HG02678 (cell line): ENCODE data around the gene MED27.

Source experiments
- ATAC-seq: cut with Tn5 transposase; IDR thresholded peaks from one replicate; pipeline ENCODE4 v1.9.1; 2021; ENCODE audit warnings: mild to moderate bottlenecking, moderate library complexity; ENCODE audit not compliant: unreplicated experiment

MED27 gene

GRCh38 chr9:131841765-131842318 is 237.8 kb downstream of the MED27 start:
- ATAC-seq = no peak

DNA sequence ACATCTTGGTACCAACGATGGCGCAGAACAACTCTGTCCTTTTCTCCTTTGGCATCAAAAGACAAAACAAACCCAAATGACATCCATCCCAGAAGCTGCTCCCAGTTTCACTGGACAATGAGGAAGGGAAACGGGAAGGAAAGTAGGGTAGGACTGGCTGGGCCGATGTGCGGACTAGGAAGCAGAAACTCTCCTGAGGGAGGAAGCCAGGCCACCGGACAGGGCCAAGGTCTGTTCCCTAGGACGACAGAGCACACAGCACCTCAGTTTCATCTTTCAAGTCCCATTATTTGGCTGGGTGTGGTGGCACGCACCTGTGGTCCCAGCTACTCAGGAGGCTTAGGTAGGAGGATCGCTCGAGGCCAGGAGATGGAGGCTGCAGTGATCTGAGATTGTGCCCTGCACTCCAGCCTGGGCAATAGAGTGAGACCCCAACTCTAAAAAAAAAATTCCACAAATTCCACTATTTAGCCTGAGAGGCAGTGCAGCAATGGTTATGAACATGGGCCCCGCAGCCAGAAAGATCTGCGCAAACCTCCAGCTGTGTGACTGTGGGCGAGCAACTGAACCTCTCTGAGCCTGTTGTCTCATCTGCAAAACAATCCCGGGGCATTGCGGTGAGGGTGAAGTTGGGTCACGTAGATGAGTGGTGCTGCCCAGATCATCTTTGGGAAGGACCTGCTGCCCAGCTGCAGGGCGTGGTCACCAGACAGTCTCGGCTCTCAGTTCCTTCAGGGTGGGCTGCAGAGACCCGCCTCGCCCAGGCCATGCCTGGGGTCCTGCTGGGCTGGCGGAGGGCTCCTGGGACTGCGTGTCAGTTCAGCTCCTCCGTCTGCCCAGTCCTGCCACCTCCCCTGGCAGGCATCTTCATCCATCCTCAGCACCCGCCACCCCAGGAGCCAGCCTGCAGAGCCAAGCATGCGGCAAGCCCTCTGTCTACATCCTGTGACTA is 238.6 kb downstream of the MED27 start:
- no peak for ATAC-seq

- no peak for ATAC-seq
Observed at GRCh38 chr9:131840220-131840619, 239.4 kb downstream of the MED27 start.

DNA sequence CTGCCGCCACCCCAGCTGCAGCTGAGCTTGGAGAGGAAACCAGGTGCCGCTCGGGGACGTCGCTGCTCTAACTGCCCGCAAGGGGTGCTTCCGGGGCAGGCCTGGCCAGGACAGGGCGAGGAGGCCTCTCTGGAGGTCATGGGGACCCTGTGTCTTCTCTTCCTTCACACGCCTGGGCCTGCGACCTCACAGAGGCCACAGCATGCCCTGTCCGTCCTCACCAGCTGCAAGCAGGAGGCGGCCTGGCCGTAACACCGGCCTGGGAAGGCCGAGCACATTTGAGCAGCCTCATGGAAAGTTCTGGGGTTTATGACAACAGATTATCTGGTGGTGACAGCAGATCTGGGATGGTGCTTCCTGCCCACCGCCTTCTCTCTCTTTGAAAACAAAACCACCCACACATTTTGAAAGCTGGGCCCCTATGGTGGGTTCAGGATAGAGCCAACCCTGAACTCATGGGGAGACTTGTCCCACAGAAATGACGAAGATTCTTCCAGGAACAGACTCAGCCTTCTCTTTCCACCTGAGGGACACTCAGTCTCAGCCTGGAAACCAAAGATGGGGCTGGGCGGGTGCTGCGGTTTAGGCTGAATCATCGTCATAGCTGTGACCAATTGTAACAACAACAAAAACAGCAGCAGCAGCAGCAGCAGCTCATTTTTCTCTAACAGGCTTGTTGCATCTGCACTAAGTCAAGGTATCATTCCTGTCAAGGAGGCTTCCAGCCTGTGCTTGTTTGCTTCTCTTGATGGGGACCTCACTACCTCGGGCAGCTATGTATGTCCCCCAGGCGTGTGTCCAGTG is 240.2 kb downstream of the MED27 start:
- ATAC-seq = no peak

DNA sequence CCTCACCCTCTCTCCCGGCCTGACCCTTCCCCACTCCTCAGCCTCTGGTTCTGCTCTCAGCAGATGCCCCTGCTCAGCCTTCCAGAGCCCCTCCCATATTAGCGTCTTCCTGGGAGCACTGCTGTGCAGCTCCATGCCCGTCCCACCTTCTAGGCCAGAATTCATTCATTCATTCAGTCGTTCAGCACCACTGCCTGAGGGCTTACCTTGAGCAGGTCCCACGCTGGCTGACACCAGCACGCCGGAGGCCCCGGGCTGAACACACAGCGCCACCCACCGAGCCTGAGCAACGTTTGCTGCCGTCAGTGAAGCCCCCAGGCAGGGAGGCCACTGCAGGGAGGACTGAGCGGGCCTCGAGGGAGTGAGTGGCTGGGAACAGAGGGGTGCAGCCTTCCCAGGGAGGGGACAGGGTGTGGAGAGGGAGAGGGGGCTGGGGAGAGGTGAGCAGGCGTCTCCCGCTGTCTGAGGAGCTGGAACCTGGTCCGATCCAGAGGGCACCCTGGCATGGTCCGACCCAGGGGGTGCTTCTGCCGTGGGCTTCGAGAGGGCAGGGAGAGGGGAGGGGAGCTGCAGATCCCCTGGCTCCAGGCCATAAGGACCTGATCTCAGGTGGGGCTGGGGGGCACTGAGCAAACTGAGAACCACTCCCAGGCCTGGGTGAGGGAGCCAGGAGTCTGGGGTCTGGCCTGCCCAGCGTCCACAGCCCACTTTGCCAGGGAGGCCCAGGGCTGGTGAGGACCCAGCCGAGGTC is 241.0 kb downstream of the MED27 start:
- ATAC-seq = no peak

DNA sequence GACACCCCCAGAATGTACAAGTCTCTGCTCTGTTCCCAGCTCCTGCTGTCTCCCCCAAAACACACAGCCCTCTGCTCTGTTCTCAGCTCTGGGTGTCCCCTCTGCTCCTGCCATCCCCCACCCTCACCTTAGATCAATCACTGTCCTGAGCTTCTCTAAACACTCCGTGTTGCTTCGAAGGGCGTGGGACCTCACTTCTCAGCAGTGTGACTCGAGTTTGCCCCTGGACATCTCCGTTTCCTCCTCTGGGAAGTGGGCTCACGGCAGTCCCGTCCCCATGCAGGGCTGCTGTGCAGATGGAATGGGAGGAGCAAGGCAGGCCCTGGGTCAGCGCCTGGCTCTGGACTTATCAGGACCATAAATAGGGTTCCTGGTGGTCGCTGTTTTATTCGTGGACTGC is 241.8 kb downstream of the MED27 start:
- no peak for ATAC-seq

- ATAC-seq = no peak
Observed at GRCh38 chr9:131837316-131837715, 242.4 kb downstream of the MED27 start.

GRCh38 chr9:131836607-131837315 is 242.9 kb downstream of the MED27 start:
- no peak for ATAC-seq

GRCh38 chr9:131836021-131836420 is 243.6 kb downstream of the MED27 start:
- ATAC-seq = no peak

GRCh38 chr9:131835151-131835910 is 244.3 kb downstream of the MED27 start:
- ATAC-seq = no peak

GRCh38 chr9:131834721-131835120 is 244.9 kb downstream of the MED27 start:
- no peak for ATAC-seq

GRCh38 chr9:131833906-131834305 is 245.8 kb downstream of the MED27 start:
- no peak for ATAC-seq

- no peak for ATAC-seq
Observed at GRCh38 chr9:131833083-131833482, 246.6 kb downstream of the MED27 start.

GRCh38 chr9:131831380-131832165 is 248.1 kb downstream of the MED27 start:
- no peak for ATAC-seq

DNA sequence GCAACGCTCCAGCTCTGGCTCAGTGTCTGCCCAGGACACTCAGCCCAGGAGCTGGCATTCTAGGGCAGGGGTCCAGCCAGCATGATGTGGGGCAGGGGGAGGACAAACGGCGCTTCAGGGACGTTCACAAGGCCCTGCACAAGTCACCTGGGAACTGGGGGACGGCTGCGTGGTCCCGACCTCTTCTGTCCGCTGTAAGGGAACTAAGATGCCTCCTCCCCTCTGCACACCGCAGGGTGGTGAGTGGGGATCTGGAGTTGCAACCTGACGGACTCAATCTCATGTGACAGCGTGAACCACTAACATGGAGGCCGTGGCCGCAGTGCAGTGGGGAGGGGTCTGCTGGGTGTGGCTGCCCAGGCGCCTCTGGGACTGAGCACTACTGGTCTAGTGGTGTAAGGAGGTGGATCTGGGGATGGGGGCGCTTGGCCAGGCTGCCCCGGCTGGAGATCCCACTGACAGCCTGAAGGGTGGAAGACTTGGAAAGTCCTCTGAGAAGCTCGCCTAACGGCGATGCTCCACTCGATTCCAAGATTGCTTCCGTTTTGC is 251.8 kb downstream of the MED27 start:
- no peak for ATAC-seq

DNA sequence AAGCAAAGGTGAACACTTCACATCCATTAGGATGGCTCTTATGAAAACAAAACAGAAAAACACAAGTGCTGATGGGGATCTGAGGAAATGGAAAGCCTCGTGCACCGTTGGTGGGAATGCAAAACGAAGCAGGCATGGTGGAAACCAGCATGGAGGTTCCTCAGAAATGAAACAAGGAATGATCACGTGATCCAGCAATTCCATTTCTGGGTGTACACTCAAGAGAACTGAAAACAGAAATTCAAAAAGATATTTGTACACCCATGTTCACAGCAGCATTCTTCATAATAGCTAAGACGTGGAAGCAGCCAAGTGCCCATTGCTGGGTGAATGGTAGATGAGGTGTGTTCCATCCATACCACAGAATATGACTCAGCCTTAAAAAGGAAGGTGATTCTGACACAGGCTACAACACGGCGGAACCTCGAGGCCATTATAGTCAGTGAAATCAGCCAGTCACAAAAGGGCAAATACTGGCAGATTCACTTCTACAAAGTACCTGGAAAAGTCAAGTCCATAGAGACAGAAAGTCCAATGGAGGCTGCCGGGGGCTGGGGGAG is 252.6 kb downstream of the MED27 start:
- no peak for ATAC-seq

DNA sequence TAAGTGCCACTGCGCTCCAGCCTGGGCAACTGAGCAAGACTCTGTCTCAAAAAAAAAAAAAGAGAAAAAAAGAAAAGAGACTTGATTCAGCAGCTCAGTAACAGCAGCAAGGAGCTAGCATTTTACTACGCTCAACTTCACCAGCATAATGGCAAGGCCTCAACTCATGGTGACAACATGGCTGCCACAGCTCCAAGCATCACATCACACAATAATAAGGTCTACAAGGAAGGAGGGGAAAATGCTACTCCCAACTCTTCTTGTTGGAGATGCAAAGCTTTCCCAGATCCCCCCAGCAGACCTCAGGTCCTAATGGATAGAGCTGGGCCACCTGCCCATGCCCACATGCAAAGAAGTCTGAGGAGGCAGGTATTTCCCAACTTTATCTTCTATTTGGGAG is 253.6 kb downstream of the MED27 start:
- ATAC-seq = no peak

GRCh38 chr9:131824953-131825495 is 254.6 kb downstream of the MED27 start:
- no peak for ATAC-seq
